HG03571 (cell line): ENCODE results near the gene NLK.

Source experiments
- ATAC-seq: cut with Tn5 transposase; IDR thresholded peaks from one replicate; pipeline ENCODE4 v1.9.1; 2021; ENCODE audit not compliant: unreplicated experiment

The NLK gene

GRCh38 chr17:28110184-28110583 lies 67.7 kb downstream of the NLK start:
- no peak for ATAC-seq

GRCh38 chr17:28112181-28112580 lies 69.7 kb downstream of the NLK start:
- no peak for ATAC-seq

- ATAC-seq = no peak
Measured at GRCh38 chr17:28112606-28113005, 70.1 kb downstream of the NLK start.

GRCh38 chr17:28113269-28113668 lies 70.8 kb downstream of the NLK start:
- no peak for ATAC-seq

- no peak for ATAC-seq
Measured at GRCh38 chr17:28115046-28115445, 72.6 kb downstream of the NLK start.

GRCh38 chr17:28117304-28117703 lies 74.8 kb downstream of the NLK start:
- no peak for ATAC-seq

GRCh38 chr17:28118362-28118761 lies 75.9 kb downstream of the NLK start:
- ATAC-seq = no peak

- no peak for ATAC-seq
Measured at GRCh38 chr17:28119046-28119445, 76.6 kb downstream of the NLK start.

GRCh38 chr17:28119560-28119959 lies 77.1 kb downstream of the NLK start:
- ATAC-seq = no peak

- no peak for ATAC-seq
Measured at GRCh38 chr17:28120766-28121165, 78.3 kb downstream of the NLK start.

- ATAC-seq = no peak
Measured at GRCh38 chr17:28124962-28125361, 82.5 kb downstream of the NLK start.

GRCh38 chr17:28125526-28126378 lies 83.3 kb downstream of the NLK start:
- no peak for ATAC-seq

- no peak for ATAC-seq
Measured at GRCh38 chr17:28127196-28127595, 84.7 kb downstream of the NLK start.

- ATAC-seq = no peak
Measured at GRCh38 chr17:28128779-28129178, 86.3 kb downstream of the NLK start.

- ATAC-seq = no peak
Measured at GRCh38 chr17:28130472-28130871, 88.0 kb downstream of the NLK start.

GRCh38 chr17:28131599-28131998 lies 89.1 kb downstream of the NLK start:
- no peak for ATAC-seq

- ATAC-seq = no peak
Measured at GRCh38 chr17:28133562-28133970, 91.1 kb downstream of the NLK start.

- no peak for ATAC-seq
Measured at GRCh38 chr17:28136923-28137322, 94.4 kb downstream of the NLK start.

- ATAC-seq = no peak
Measured at GRCh38 chr17:28139822-28140221, 97.3 kb downstream of the NLK start.

GRCh38 chr17:28141313-28141712 lies 98.8 kb downstream of the NLK start:
- ATAC-seq = no peak

- ATAC-seq = no peak
Measured at GRCh38 chr17:28141773-28142172, 99.3 kb downstream of the NLK start.

GRCh38 chr17:28142305-28142704 lies 99.8 kb downstream of the NLK start:
- no peak for ATAC-seq

- ATAC-seq = no peak
Measured at GRCh38 chr17:28144019-28144418, 101.5 kb downstream of the NLK start.
